ENCODE measurements around the gene LIN9.

- TF ChIP-seq TAF1 (IDR thresholded peaks at IDR 0.05; ENCODE audit: low read depth) (no peak), EP300 (IDR thresholded peaks at IDR 0.05; ENCODE audit: borderline replicate concordance) (no peak), USF1 (IDR thresholded peaks at IDR 0.05) (no peak), TCF12 (IDR thresholded peaks at IDR 0.05; ENCODE audit: low read depth) (no peak), CEBPB (IDR thresholded peaks at IDR 0.05) (no peak), FOXM1 (IDR thresholded peaks at IDR 0.05; ENCODE audit: borderline replicate concordance, low read depth) (no peak), TEAD4 (IDR thresholded peaks at IDR 0.05) (no peak), RAD21 (IDR thresholded peaks at IDR 0.05; ENCODE audit: low read depth) (no peak)
Observed at GRCh38 chr1:226236826-226237225, 72.1 kb downstream of the LIN9 start.
